ENCODE results near the gene HIPK1.

HIPK1 gene

GRCh38 chr1:113899111-113899510 lies 30.0 kb upstream of the HIPK1 start:
- Histone ChIP-seq H3K79me1 (ENCODE audit: low read length) (peaks cover 3% of the 10 kb centered on the region), H3K4ac (ENCODE audit: low read depth, low read length) (no peak overlapping the region), H2BK5ac (ENCODE audit: low read length) (no peak overlapping the region), H3K27me3 (ENCODE audit: insufficient read depth, low read length, poor library complexity) (no peaks in the 10 kb centered on the region), H4K8ac (ENCODE audit: low read depth, low read length) (no peak overlapping the region), H3K56ac (ENCODE audit: low read length) (no peak overlapping the region), H3K79me2 (ENCODE audit: control insufficient read depth, insufficient read depth, low read length) (peaks cover 2% of the 10 kb centered on the region), H3K4me1 (ENCODE audit: control insufficient read depth, low read depth, low read length) (peaks cover 2% of the 10 kb centered on the region), H2BK120ac (ENCODE audit: low read depth, low read length) (no peak overlapping the region), H3K27ac (ENCODE audit: low read depth, low read length) (no peak overlapping the region), H3K4me2 (ENCODE audit: low read length) (no peak overlapping the region), H4K5ac (ENCODE audit: low read length) (no peak overlapping the region), H2BK15ac (replicated peaks; ENCODE audit: low read depth) (no peak overlapping the region), H3K36me3 (ENCODE audit: control insufficient read depth, insufficient read depth, low read length) (no peaks in the 10 kb centered on the region), H3K9ac (ENCODE audit: low read length) (no peak overlapping the region), H3K23ac (ENCODE audit: low read length) (no peak overlapping the region), H3K18ac (ENCODE audit: low read length) (no peak overlapping the region), H3K4me3 (ENCODE audit: low read length) (no peak overlapping the region), H2AK5ac (ENCODE audit: low read length) (no peak overlapping the region)
- DNase-seq: no peak

GRCh38 chr1:113901191-113901590 lies 27.9 kb upstream of the HIPK1 start:
- Histone ChIP-seq H4K5ac (ENCODE audit: low read length) (no peak overlapping the region), H2BK5ac (ENCODE audit: low read length) (no peak overlapping the region), H2BK15ac (replicated peaks; ENCODE audit: low read depth) (no peak overlapping the region), H2BK120ac (ENCODE audit: low read depth, low read length) (no peak overlapping the region), H3K4me3 (ENCODE audit: low read length) (no peak overlapping the region), H2AK5ac (ENCODE audit: low read length) (no peak overlapping the region), H3K56ac (ENCODE audit: low read length) (no peak overlapping the region), H3K79me2 (ENCODE audit: control insufficient read depth, insufficient read depth, low read length) (peaks cover 2% of the 10 kb centered on the region), H4K8ac (ENCODE audit: low read depth, low read length) (no peak overlapping the region), H3K9ac (ENCODE audit: low read length) (no peak overlapping the region), H3K23ac (ENCODE audit: low read length) (no peak overlapping the region), H3K4ac (ENCODE audit: low read depth, low read length) (no peak overlapping the region), H3K18ac (ENCODE audit: low read length) (no peak overlapping the region), H3K79me1 (ENCODE audit: low read length) (peaks cover 3% of the 10 kb centered on the region), H3K4me1 (ENCODE audit: control insufficient read depth, low read depth, low read length) (peaks cover 2% of the 10 kb centered on the region), H3K27ac (ENCODE audit: low read depth, low read length) (no peak overlapping the region), H3K4me2 (ENCODE audit: low read length) (no peak overlapping the region), H3K36me3 (ENCODE audit: control insufficient read depth, insufficient read depth, low read length) (no peaks in the 10 kb centered on the region), H3K27me3 (ENCODE audit: insufficient read depth, low read length, poor library complexity) (no peaks in the 10 kb centered on the region)
- no peak for DNase-seq
- no CpG with 5 or more reads among the region's 3 CpGs for WGBS (ENCODE audit: extremely low coverage, insufficient coverage, low lambda C conversion rate)

GRCh38 chr1:113903501-113904292 lies 25.4 kb upstream of the HIPK1 start:
- peaks cover 5% of the 10 kb centered on the region for H3K79me1 ChIP-seq (ENCODE audit: low read length)
- peaks cover 2% of the 10 kb centered on the region for H3K4me1 ChIP-seq (ENCODE audit: control insufficient read depth, low read depth, low read length)
- no peak overlapping the region for H2BK5ac ChIP-seq (ENCODE audit: low read length)
- H3K18ac ChIP-seq (ENCODE audit: low read length): no peak overlapping the region
- H3K27me3 ChIP-seq (ENCODE audit: insufficient read depth, low read length, poor library complexity): no peaks in the 10 kb centered on the region
- no peak overlapping the region for H4K5ac ChIP-seq (ENCODE audit: low read length)
- H2BK120ac ChIP-seq (ENCODE audit: low read depth, low read length): no peak overlapping the region
- H3K4me3 ChIP-seq (ENCODE audit: low read length): peak overlapping the region; percentile 92
- no peak overlapping the region for H3K4ac ChIP-seq (ENCODE audit: low read depth, low read length)
- H2BK15ac ChIP-seq (replicated peaks; ENCODE audit: low read depth): no peak overlapping the region
- WGBS (ENCODE audit: extremely low coverage, insufficient coverage, low lambda C conversion rate): no CpG with 5 or more reads among the region's 7 CpGs
- no peak overlapping the region for H2AK5ac ChIP-seq (ENCODE audit: low read length)
- peak overlapping the region; percentile 92 for H3K56ac ChIP-seq (ENCODE audit: low read length)
- peak overlapping the region; percentile 85 for H3K9ac ChIP-seq (ENCODE audit: low read length)
- no peak for DNase-seq
- peaks cover 1% of the 10 kb centered on the region for H3K36me3 ChIP-seq (ENCODE audit: control insufficient read depth, insufficient read depth, low read length)
- H3K79me2 ChIP-seq (ENCODE audit: control insufficient read depth, insufficient read depth, low read length): peaks cover 2% of the 10 kb centered on the region
- H3K4me2 ChIP-seq (ENCODE audit: low read length): peak overlapping the region; percentile 87
- H4K8ac ChIP-seq (ENCODE audit: low read depth, low read length): no peak overlapping the region
- H3K23ac ChIP-seq (ENCODE audit: low read length): no peak overlapping the region
- no peak overlapping the region for H3K27ac ChIP-seq (ENCODE audit: low read depth, low read length)

GRCh38 chr1:113904293-113904673 lies 24.8 kb upstream of the HIPK1 start:
- peaks cover 2% of the 10 kb centered on the region for H3K79me2 ChIP-seq (ENCODE audit: control insufficient read depth, insufficient read depth, low read length)
- H3K79me1 ChIP-seq (ENCODE audit: low read length): peaks cover 5% of the 10 kb centered on the region
- H2BK15ac ChIP-seq (replicated peaks; ENCODE audit: low read depth): no peak overlapping the region
- no peak overlapping the region for H3K23ac ChIP-seq (ENCODE audit: low read length)
- H2AK5ac ChIP-seq (ENCODE audit: low read length): no peak overlapping the region
- H2BK5ac ChIP-seq (ENCODE audit: low read length): no peak overlapping the region
- H4K5ac ChIP-seq (ENCODE audit: low read length): no peak overlapping the region
- H2BK120ac ChIP-seq (ENCODE audit: low read depth, low read length): no peak overlapping the region
- no peak overlapping the region for H3K18ac ChIP-seq (ENCODE audit: low read length)
- peak overlapping the region; percentile 30 for H3K27ac ChIP-seq (ENCODE audit: low read depth, low read length)
- H3K56ac ChIP-seq (ENCODE audit: low read length): peak overlapping the region; percentile 92
- no CpG with 5 or more reads among the region's 11 CpGs for WGBS (ENCODE audit: extremely low coverage, insufficient coverage, low lambda C conversion rate)
- H3K4me2 ChIP-seq (ENCODE audit: low read length): peak overlapping the region; percentile 87
- no peak overlapping the region for H4K8ac ChIP-seq (ENCODE audit: low read depth, low read length)
- no peak overlapping the region for H3K4ac ChIP-seq (ENCODE audit: low read depth, low read length)
- H3K27me3 ChIP-seq (ENCODE audit: insufficient read depth, low read length, poor library complexity): no peaks in the 10 kb centered on the region
- H3K36me3 ChIP-seq (ENCODE audit: control insufficient read depth, insufficient read depth, low read length): peaks cover 2% of the 10 kb centered on the region
- H3K9ac ChIP-seq (ENCODE audit: low read length): peak overlapping the region; percentile 85
- peak overlapping the region; percentile 92 for H3K4me3 ChIP-seq (ENCODE audit: low read length)
- peaks cover 2% of the 10 kb centered on the region for H3K4me1 ChIP-seq (ENCODE audit: control insufficient read depth, low read depth, low read length)
- DNase-seq: peak; percentile 89

- DNase-seq: peak; percentile 100
- H3K56ac ChIP-seq (ENCODE audit: low read length): peak within 1 kb of the TSS; percentile 92
- H4K8ac ChIP-seq (ENCODE audit: low read depth, low read length): no peak within 1 kb of the TSS
- H4K5ac ChIP-seq (ENCODE audit: low read length): no peak within 1 kb of the TSS
- H2BK15ac ChIP-seq (replicated peaks; ENCODE audit: low read depth): no peak within 1 kb of the TSS
- peak within 1 kb of the TSS; percentile 64 for H3K18ac ChIP-seq (ENCODE audit: low read length)
- H3K23ac ChIP-seq (ENCODE audit: low read length): no peak within 1 kb of the TSS
- peaks cover 2% of the 10 kb centered on the region for H3K79me2 ChIP-seq (ENCODE audit: control insufficient read depth, insufficient read depth, low read length)
- H3K27ac ChIP-seq (ENCODE audit: low read depth, low read length): peak within 1 kb of the TSS; percentile 65
- peaks cover 5% of the 10 kb centered on the region for H3K79me1 ChIP-seq (ENCODE audit: low read length)
- peak within 1 kb of the TSS; percentile 98 for H3K4me3 ChIP-seq (ENCODE audit: low read length)
- H3K4me1 ChIP-seq (ENCODE audit: control insufficient read depth, low read depth, low read length): peaks cover 2% of the 10 kb centered on the region
- peaks cover 2% of the 10 kb centered on the region for H3K36me3 ChIP-seq (ENCODE audit: control insufficient read depth, insufficient read depth, low read length)
- no peaks in the 10 kb centered on the region for H3K27me3 ChIP-seq (ENCODE audit: insufficient read depth, low read length, poor library complexity)
- H2BK5ac ChIP-seq (ENCODE audit: low read length): peak within 1 kb of the TSS; percentile 73
- H3K9ac ChIP-seq (ENCODE audit: low read length): peak within 1 kb of the TSS; percentile 98
- no CpG with 5 or more reads among the region's 67 CpGs for WGBS (ENCODE audit: extremely low coverage, insufficient coverage, low lambda C conversion rate)
- H3K4me2 ChIP-seq (ENCODE audit: low read length): peak within 1 kb of the TSS; percentile 87
- H3K4ac ChIP-seq (ENCODE audit: low read depth, low read length): peak within 1 kb of the TSS; percentile 64
- H2BK120ac ChIP-seq (ENCODE audit: low read depth, low read length): no peak within 1 kb of the TSS
- no peak within 1 kb of the TSS for H2AK5ac ChIP-seq (ENCODE audit: low read length)
Measured at GRCh38 chr1:113904674-113905434, 24.3 kb upstream of the HIPK1 start, which contains the start of the genes AP4B1 and DCLRE1B. Gene AP4B1 (minus strand): TSS chr1:113904799. CDS start chr1:113904717, 82 bp downstream. Gene DCLRE1B (plus strand): TSS chr1:113905326. CDS start chr1:113905587, 261 bp downstream.
